HG03045 (cell line): Measurements from ENCODE around the gene PCDHB13.
"Not testable (repeated sequence)": the region's sequence is repeated elsewhere in the genome, so short reads cannot be mapped to it uniquely, and the experiment has no call there.

Experiments used
- ATAC-seq: cut with Tn5 transposase; IDR thresholded peaks from one replicate; pipeline ENCODE4 v1.9.1; 2021; ENCODE audit warnings: mild to moderate bottlenecking, moderate library complexity; ENCODE audit not compliant: unreplicated experiment

PCDHB13 gene

GRCh38 chr5:141201126-141201525, 12.6 kb upstream of the PCDHB13 start:
- not testable (repeated sequence) for ATAC-seq

GRCh38 chr5:141201646-141202045, 12.1 kb upstream of the PCDHB13 start:
- ATAC-seq = not testable (repeated sequence)

- ATAC-seq = no peak
Measured at GRCh38 chr5:141208478-141208877, 5.2 kb upstream of the PCDHB13 start, which contains the start of gene PCDHB12. PCDHB12 (plus strand) TSS chr5:141208719; CDS start chr5:141208908, 189 bp downstream.

GRCh38 chr5:141210281-141210680, 3.4 kb upstream of the PCDHB13 start:
- ATAC-seq = not testable (repeated sequence)

- ATAC-seq = not testable (repeated sequence)
Measured at GRCh38 chr5:141210849-141211248, 2.9 kb upstream of the PCDHB13 start.

- ATAC-seq = not testable (repeated sequence)
Measured at GRCh38 chr5:141214583-141214982, 864 bp downstream of the PCDHB13 start.

GRCh38 chr5:141215504-141215903, 1.8 kb downstream of the PCDHB13 start:
- ATAC-seq = not testable (repeated sequence)

GRCh38 chr5:141216035-141216434, 2.3 kb downstream of the PCDHB13 start:
- not testable (repeated sequence) for ATAC-seq

- no peak for ATAC-seq
Measured at GRCh38 chr5:141223112-141223783, 9.5 kb downstream of the PCDHB13 start, which contains the start of gene PCDHB14. PCDHB14 (plus strand) TSS chr5:141223343; CDS start chr5:141223506, 163 bp downstream.

- ATAC-seq = not testable (repeated sequence)
Measured at GRCh38 chr5:141224844-141225243, 11.1 kb downstream of the PCDHB13 start.

- not testable (repeated sequence) for ATAC-seq
Measured at GRCh38 chr5:141225421-141225820, 11.7 kb downstream of the PCDHB13 start.

- ATAC-seq = no peak
Measured at GRCh38 chr5:141234109-141234667, 20.5 kb downstream of the PCDHB13 start.

GRCh38 chr5:141235922-141236321, 22.2 kb downstream of the PCDHB13 start:
- ATAC-seq = not testable (repeated sequence)

- no peak for ATAC-seq
Measured at GRCh38 chr5:141236516-141237313, 23.0 kb downstream of the PCDHB13 start.

- ATAC-seq = no peak
Measured at GRCh38 chr5:141241496-141241895, 27.8 kb downstream of the PCDHB13 start.

- no peak for ATAC-seq
Measured at GRCh38 chr5:141245250-141245717, 31.6 kb downstream of the PCDHB13 start, which contains the start of gene PCDHB15. PCDHB15 (plus strand) TSS chr5:141245395; CDS start chr5:141245579, 184 bp downstream.

GRCh38 chr5:141246971-141247370, 33.3 kb downstream of the PCDHB13 start:
- ATAC-seq = not testable (repeated sequence)

- ATAC-seq = not testable (repeated sequence)
Measured at GRCh38 chr5:141247434-141247833, 33.7 kb downstream of the PCDHB13 start.

GRCh38 chr5:141250576-141250975, 36.9 kb downstream of the PCDHB13 start:
- no peak for ATAC-seq

- ATAC-seq = no peak
Measured at GRCh38 chr5:141258464-141258863, 44.7 kb downstream of the PCDHB13 start.

- ATAC-seq = no peak
Measured at GRCh38 chr5:141258948-141259347, 45.2 kb downstream of the PCDHB13 start.
